ENCODE measurements around the gene SLC24A2.

- no peak for TF ChIP-seq CBX8 (IDR thresholded peaks at IDR 0.05; ENCODE audit: borderline replicate concordance, low read depth, low read length)
- no peak for TF ChIP-seq HDAC6 (IDR thresholded peaks at IDR 0.05; ENCODE audit: low read depth, low read length)
- TF ChIP-seq MAX (IDR thresholded peaks at IDR 0.05) = no peak
- TF ChIP-seq CTCF (IDR thresholded peaks at IDR 0.05; ENCODE audit: control extremely low read depth in 1 of 3, insufficient read depth in 1 of 3, low read depth in 1 of 3, low read length in 3 of 3) = no peak
- TF ChIP-seq POLR2A (IDR thresholded peaks at IDR 0.05; ENCODE audit: control extremely low read depth in 1 of 2, low read depth in 2 of 2, low read length in 2 of 2) = no peak
- TF ChIP-seq GABPA (IDR thresholded peaks at IDR 0.05; ENCODE audit: borderline replicate concordance, insufficient read depth, low read length) = no peak
- no peak for TF ChIP-seq HDAC2 (IDR thresholded peaks at IDR 0.05; ENCODE audit: borderline replicate concordance in 1 of 2, low read depth in 2 of 2, low read length in 2 of 2)
- TF ChIP-seq EZH2 (IDR thresholded peaks at IDR 0.05; ENCODE audit: low read depth, low read length, severe bottlenecking) = no peak
- no peak for TF ChIP-seq ZNF274 (IDR thresholded peaks at IDR 0.05; ENCODE audit: borderline replicate concordance, extremely low read depth, low read length)
- TF ChIP-seq EP300 (IDR thresholded peaks at IDR 0.05; ENCODE audit: borderline replicate concordance in 1 of 2, low read depth in 2 of 2, low read length in 2 of 2) = no peak
Measured at GRCh38 chr9:19754921-19755320, 33.9 kb downstream of the SLC24A2 start.
